Mononuclear cell (primary cell): ENCODE measurements around the gene ATG13. TPM values are rescaled to one million over a fixed set of nuclear protein-coding genes. Genes with fewer than 3 reads are reported as not detected.

Source experiments
- H3K27me3 ChIP-seq: 2 replicates; pipeline ENCODE4 v1.6.0; 2011; ENCODE audit warnings: low read length, control low read depth; ENCODE audit not compliant: insufficient read depth
- H3K4me1 ChIP-seq: 2 replicates; pipeline ENCODE4 v1.5.1; 2011; ENCODE audit warnings: mild to moderate bottlenecking, low read length, control low read depth; ENCODE audit not compliant: insufficient read depth
- H3K4me3 ChIP-seq: 2 replicates; pipeline ENCODE4 v1.5.1; 2011; ENCODE audit warnings: mild to moderate bottlenecking, low read length, moderate library complexity
- H3K9me3 ChIP-seq: 2 replicates; pipeline ENCODE4 v1.5.1; 2011; ENCODE audit warnings: low read depth, mild to moderate bottlenecking, control low read depth, low read length
- total RNA-seq: library from RNA; depleted of rRNA; stranded (reverse); fragments of >200 nt; gene quantifications from one replicate; pipeline ENCODE4 v1.2.3, GENCODE V29; 2012

ATG13 gene
- total RNA-seq, 1 donor = 93.3 TPM

DNA sequence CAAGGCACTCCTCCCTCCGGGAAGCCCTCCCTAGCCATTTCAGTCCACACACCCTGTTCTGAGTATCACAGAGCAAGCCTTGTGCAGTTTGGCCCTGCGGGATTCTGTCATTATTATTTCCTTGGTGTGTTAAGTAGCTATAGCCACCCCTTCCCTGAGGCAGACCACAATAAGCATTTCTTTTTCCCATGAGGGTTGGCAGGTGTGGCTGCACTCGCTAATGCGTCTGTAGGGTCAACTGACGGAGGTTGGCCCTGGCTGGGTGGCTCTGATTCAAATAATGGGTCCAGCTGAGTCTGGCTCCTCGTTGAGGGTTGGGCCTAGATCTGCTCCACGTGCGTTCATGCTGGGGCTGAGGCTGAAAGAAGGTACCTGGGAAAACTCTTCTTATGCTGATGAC, 106.7 kb downstream of the ATG13 start:
- Histone ChIP-seq H3K4me1 (no peaks in the 10 kb centered on the region), H3K27me3 (no peaks in the 10 kb centered on the region), H3K9me3 (no peaks in the 10 kb centered on the region), H3K4me3 (no peak overlapping the region)

Other genes with a start within 250 kb of the ATG13 start
- 1.5 TPM for gene MDK, start 235.9 kb upstream of the ATG13 start, total RNA-seq
- 1.3 TPM for gene CHRM4, start 225.8 kb upstream of the ATG13 start, total RNA-seq
- gene AMBRA1, start 23.5 kb upstream of the ATG13 start, total RNA-seq = 29.1 TPM
- 10.6 TPM for gene HARBI1, start 326 bp upstream of the ATG13 start, total RNA-seq
- 22.0 TPM for gene ARHGAP1, start 83.1 kb downstream of the ATG13 start, total RNA-seq
- 12.1 TPM for gene ZNF408, start 83.5 kb downstream of the ATG13 start, total RNA-seq
- not detected for gene F2, start 101.7 kb downstream of the ATG13 start, total RNA-seq
- 17.9 TPM for gene CKAP5, start 228.7 kb downstream of the ATG13 start, total RNA-seq